ENCODE results near the gene UBE3D.

DNA sequence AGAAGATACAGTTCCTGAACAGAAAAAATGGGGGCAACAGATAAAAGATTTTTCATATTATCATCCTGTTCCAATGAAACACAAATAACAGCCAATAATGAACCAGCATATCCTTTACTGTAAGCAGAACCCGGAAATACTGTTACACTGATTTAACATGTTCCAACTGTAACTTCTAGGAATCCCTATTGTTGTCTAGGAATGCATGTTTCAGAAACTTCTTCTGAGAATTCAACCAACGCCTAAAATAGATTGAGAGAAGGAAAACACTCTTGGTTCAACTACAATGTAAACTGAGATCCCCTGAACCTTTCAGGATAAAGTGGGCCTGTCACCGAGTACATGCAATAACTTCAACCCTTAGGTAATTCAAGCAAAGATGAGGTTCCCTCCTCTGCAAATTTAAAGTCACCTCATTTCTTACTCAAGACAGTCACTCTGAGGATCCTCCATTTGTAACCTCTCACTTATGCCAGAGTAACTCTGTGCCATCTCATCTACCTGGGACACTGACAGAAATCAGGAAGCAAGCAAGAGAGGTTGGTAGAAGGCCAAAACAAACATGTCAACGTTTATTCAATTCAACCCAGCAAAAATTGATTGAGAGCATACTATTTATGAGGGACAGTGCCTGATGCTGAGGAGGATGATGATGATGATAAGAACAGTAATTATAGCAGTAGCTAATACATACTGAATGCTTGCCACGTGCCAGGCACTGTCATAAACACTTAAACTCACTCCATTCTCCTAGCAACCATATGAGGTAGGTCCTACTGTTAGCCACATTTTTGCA lies 14.1 kb downstream of the UBE3D start:
- no peak for TF ChIP-seq EZH2 (optimal IDR thresholded peaks at IDR 0.05; ENCODE audit: low read depth, low read length)
- TF ChIP-seq, protein P1, sequence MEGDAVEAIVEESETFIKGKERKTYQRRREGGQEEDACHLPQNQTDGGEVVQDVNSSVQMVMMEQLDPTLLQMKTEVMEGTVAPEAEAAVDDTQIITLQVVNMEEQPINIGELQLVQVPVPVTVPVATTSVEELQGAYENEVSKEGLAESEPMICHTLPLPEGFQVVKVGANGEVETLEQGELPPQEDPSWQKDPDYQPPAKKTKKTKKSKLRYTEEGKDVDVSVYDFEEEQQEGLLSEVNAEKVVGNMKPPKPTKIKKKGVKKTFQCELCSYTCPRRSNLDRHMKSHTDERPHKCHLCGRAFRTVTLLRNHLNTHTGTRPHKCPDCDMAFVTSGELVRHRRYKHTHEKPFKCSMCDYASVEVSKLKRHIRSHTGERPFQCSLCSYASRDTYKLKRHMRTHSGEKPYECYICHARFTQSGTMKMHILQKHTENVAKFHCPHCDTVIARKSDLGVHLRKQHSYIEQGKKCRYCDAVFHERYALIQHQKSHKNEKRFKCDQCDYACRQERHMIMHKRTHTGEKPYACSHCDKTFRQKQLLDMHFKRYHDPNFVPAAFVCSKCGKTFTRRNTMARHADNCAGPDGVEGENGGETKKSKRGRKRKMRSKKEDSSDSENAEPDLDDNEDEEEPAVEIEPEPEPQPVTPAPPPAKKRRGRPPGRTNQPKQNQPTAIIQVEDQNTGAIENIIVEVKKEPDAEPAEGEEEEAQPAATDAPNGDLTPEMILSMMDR (IDR thresholded peaks at IDR 0.05; ENCODE audit: low read length) = no peak
